ENCODE measurements around the gene IQCF5. TPM values are rescaled to one million over a fixed set of nuclear protein-coding genes. Genes with fewer than 3 reads are reported as not detected.
"Not testable (repeated sequence)": the region's sequence is repeated elsewhere in the genome, so short reads cannot be mapped to it uniquely, and the experiment has no call there.

Gene IQCF5
- total RNA-seq, 1 donor from 2014 or later: not detected

GRCh38 chr3:51874889-51875288 is 512 bp downstream of the IQCF5 start:
- Mint-ChIP-seq H3K27ac (ENCODE audit: unreplicated experiment) (no peak overlapping the region), H3K36me3 (ENCODE audit: low read depth) (no peaks in the 10 kb centered on the region), H3K4me1 (ENCODE audit: low read depth) (no peaks in the 10 kb centered on the region), H3K4me3 (ENCODE audit: unreplicated experiment) (no peak overlapping the region), H3K9me3 (ENCODE audit: low read depth) (no peaks in the 10 kb centered on the region), H3K27me3 (ENCODE audit: low read depth) (peaks cover 22% of the 10 kb centered on the region)
- TF ChIP-seq CTCF (IDR thresholded peaks at IDR 0.05): no peak
- DNase-seq (ENCODE audit: low spot score): no peak

- no peak for TF ChIP-seq CTCF (IDR thresholded peaks at IDR 0.05)
- DNase-seq (ENCODE audit: low spot score): no peak
- Mint-ChIP-seq H3K36me3 (ENCODE audit: low read depth) (no peaks in the 10 kb centered on the region), H3K27me3 (ENCODE audit: low read depth) (peaks cover 22% of the 10 kb centered on the region), H3K27ac (ENCODE audit: unreplicated experiment) (no peak overlapping the region), H3K4me1 (ENCODE audit: low read depth) (no peaks in the 10 kb centered on the region), H3K4me3 (ENCODE audit: unreplicated experiment) (no peak overlapping the region), H3K9me3 (ENCODE audit: low read depth) (no peaks in the 10 kb centered on the region)
Measured at GRCh38 chr3:51874411-51874810, 990 bp downstream of the IQCF5 start.

- H3K27ac Mint-ChIP-seq (ENCODE audit: unreplicated experiment): no peak overlapping the region
- no peak overlapping the region for H3K4me3 Mint-ChIP-seq (ENCODE audit: unreplicated experiment)
- H3K4me1 Mint-ChIP-seq (ENCODE audit: low read depth): no peaks in the 10 kb centered on the region
- H3K36me3 Mint-ChIP-seq (ENCODE audit: low read depth): no peaks in the 10 kb centered on the region
- H3K9me3 Mint-ChIP-seq (ENCODE audit: low read depth): no peaks in the 10 kb centered on the region
- no peak for TF ChIP-seq CTCF (IDR thresholded peaks at IDR 0.05)
- peaks cover 27% of the 10 kb centered on the region for H3K27me3 Mint-ChIP-seq (ENCODE audit: low read depth)
- no peak for DNase-seq (ENCODE audit: low spot score)
Measured at GRCh38 chr3:51873876-51874275, 1.5 kb downstream of the IQCF5 start.

GRCh38 chr3:51873253-51873766 is 2.1 kb downstream of the IQCF5 start:
- H3K4me3 Mint-ChIP-seq (ENCODE audit: unreplicated experiment): no peak overlapping the region
- peaks cover 28% of the 10 kb centered on the region for H3K27me3 Mint-ChIP-seq (ENCODE audit: low read depth)
- no peak overlapping the region for H3K27ac Mint-ChIP-seq (ENCODE audit: unreplicated experiment)
- no peak for DNase-seq (ENCODE audit: low spot score)
- H3K36me3 Mint-ChIP-seq (ENCODE audit: low read depth): no peaks in the 10 kb centered on the region
- TF ChIP-seq CTCF (IDR thresholded peaks at IDR 0.05): no peak
- no peaks in the 10 kb centered on the region for H3K9me3 Mint-ChIP-seq (ENCODE audit: low read depth)
- no peaks in the 10 kb centered on the region for H3K4me1 Mint-ChIP-seq (ENCODE audit: low read depth)

GRCh38 chr3:51869304-51869703 is 6.1 kb downstream of the IQCF5 start:
- peaks cover 23% of the 10 kb centered on the region for H3K27me3 Mint-ChIP-seq (ENCODE audit: low read depth)
- no peak for DNase-seq (ENCODE audit: low spot score)
- H3K27ac Mint-ChIP-seq (ENCODE audit: unreplicated experiment): no peak overlapping the region
- TF ChIP-seq CTCF (IDR thresholded peaks at IDR 0.05): no peak
- H3K4me1 Mint-ChIP-seq (ENCODE audit: low read depth): no peaks in the 10 kb centered on the region
- no peak overlapping the region for H3K4me3 Mint-ChIP-seq (ENCODE audit: unreplicated experiment)
- H3K9me3 Mint-ChIP-seq (ENCODE audit: low read depth): no peaks in the 10 kb centered on the region
- H3K36me3 Mint-ChIP-seq (ENCODE audit: low read depth): no peaks in the 10 kb centered on the region

- H3K4me1 Mint-ChIP-seq (ENCODE audit: low read depth); H3K4me3 Mint-ChIP-seq (ENCODE audit: unreplicated experiment); DNase-seq (ENCODE audit: low spot score); H3K27ac Mint-ChIP-seq (ENCODE audit: unreplicated experiment); H3K36me3 Mint-ChIP-seq (ENCODE audit: low read depth); H3K9me3 Mint-ChIP-seq (ENCODE audit: low read depth): not testable (repeated sequence)
- H3K27me3 Mint-ChIP-seq (ENCODE audit: low read depth): peaks cover 21% of the 10 kb centered on the region
Measured at GRCh38 chr3:51868896-51869295, 6.5 kb downstream of the IQCF5 start.
